Medulla oblongata (tissue), 1 donor: ENCODE measurements around the gene SYNGAP1.
"Not testable (repeated sequence)": the region's sequence is repeated elsewhere in the genome, so short reads cannot be mapped to it uniquely, and the experiment has no call there.

Experiments used
- DNase-seq: peaks from one replicate; pipeline ENCODE4 v3.0.0-alpha.2; 2015; ENCODE audit errors: extremely low spot score

The SYNGAP1 gene

DNA sequence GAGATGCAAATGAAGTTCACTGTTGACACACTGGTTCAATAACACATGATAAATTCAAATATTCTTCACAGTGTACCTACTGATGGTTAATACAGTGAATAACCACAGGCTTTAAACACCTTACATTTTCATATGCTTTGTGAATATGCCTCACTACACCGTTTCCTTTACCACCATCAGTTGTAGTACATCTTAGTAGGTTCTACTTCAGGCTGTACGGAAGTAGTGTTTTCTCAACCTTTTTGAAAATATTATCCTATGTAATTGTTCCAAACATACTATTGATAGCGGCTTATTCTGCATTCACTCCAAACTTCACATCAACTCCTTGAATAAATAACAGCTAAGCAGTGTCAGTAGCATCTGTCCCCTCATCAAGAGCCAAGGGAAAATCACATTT is 49.8 kb downstream of the SYNGAP1 start:
- DNase-seq = no peak

DNA sequence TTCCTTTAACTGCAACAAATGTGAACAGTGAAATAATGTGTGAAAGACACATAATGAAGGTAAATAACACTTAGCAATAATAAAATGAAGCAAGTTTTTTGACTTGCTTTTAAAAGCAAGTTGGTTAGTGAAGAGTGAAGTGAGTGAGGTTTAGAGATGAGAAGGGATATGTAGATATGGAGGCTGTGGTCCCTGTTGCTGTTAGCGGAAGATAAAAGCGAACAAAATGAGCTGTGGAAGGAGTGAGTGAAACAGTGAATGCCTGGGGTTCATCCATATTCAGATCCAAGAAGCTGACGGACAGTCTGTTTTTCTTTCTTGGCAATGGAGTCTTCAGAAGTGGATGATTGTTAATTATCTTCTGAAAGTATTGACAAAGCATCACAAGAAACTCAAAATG is 58.0 kb downstream of the SYNGAP1 start:
- DNase-seq = no peak

DNA sequence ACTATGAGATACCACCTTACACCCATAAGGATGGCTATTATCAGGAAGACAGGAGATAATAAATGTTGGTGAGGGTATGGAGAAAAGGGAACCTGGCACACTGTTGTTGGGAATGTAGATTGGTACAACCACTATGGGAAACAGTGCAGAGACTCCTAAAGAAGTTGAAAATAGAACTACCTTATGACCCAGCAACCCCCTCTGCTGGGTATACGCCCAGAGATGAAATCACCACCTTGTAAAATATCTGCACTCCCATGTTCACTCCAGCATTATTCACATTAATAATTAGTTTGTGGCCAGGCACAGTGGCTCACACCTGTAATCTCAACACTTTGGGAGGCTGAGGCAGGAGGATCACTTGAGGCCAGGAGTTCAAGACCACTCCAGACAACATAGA is 61.3 kb downstream of the SYNGAP1 start:
- no peak for DNase-seq

DNA sequence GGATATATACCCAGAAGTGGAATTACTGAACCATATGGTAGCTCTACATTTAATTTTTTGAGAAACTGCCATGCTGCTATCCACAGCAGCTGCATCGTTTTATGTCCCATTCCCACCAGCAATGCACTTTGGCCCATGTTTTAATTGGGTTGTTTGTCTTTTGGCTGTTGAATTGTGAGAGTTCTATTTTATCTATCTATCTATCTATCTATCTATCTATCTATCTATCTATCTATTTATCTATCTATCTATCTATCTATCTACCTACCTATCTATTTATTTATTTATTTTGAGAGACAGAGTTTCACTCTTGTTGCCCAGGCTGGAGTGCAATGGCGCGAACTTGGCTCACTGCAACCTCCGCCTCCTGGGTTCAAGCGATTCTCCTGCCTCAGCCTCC is 62.8 kb downstream of the SYNGAP1 start:
- not testable (repeated sequence) for DNase-seq

DNA sequence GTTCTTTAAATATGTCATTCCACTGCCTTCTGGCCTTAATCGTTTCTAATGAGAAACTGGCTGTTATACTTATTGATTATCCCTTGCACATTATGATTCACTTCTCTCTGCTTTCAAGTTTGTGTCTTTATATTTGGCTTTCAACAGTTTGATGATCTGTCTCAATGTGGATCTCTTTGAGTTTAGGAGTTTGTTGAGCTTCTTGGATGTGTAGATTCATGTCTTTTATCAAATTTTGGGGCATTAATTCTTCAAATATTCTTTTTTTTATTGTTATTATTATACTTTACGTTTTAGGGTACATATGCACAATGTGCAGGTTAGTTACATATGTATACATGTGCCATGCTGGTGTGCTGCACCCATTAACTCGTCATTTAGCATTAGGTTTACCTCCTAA is 63.8 kb downstream of the SYNGAP1 start:
- DNase-seq = no peak

DNA sequence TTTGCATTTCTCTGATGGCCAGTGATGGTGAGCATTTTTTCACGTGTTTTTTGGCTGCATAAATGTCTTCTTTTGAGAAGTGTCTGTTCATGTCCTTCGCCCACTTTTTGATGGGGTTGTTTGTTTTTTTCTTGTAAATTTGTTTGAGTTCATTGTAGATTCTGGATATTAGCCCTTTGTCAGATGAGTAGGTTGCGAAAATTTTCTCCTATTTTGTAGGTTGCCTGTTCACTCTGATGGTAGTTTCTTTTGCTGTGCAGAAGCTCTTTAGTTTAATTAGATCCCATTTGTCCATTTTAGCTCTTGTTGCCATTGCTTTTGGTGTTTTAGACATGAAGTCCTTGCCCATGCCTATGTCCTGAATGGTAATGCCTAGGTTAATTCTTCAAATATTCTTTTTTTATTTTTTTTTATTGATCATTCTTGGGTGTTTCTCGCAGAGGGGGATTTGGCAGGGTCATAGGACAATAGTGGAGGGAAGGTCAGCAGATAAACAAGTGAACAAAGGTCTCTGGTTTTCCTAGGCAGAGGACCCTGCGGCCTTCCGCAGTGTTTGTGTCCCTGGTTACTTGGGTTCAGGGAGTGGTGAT is 64.9 kb downstream of the SYNGAP1 start:
- DNase-seq = not testable (repeated sequence)

DNA sequence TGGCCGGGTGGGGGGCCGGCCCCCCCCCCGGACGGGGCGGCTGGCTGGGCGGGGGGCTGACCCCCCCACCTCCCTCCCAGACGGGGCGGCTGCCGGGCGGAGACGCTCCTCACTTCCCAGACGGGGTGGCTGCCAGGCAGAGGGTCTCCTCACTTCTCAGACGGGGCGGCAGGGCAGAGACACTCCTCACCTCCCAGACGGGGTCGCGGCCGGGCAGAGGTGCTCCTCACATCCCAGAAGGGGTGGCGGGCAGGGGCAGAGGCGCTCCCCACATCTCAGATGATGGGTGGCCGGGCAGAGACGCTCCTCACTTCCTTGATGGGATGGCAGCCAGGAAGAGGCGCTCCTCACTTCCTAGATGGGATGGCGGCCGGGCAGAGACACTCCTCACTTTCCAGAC is 65.8 kb downstream of the SYNGAP1 start:
- not testable (repeated sequence) for DNase-seq

DNA sequence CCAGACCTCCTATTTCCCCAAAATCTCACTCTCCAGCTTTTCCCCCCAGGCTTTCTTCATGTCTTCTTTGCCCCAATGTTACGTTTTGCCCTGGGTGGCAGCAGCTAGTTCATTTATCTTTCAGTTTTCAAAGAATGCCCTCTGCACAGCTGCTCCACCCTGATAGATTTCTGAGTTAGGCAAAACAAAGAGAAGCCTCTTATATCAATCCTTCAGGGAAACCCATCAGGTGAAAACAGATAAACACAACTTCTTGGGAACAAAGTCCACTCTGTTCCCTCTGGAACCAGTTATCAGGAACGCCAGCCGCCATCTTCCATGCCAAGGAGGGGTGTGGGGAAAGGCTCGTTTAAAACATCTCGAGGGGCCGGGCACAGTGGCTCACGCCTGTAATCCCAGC is 68.5 kb downstream of the SYNGAP1 start:
- DNase-seq = no peak

DNA sequence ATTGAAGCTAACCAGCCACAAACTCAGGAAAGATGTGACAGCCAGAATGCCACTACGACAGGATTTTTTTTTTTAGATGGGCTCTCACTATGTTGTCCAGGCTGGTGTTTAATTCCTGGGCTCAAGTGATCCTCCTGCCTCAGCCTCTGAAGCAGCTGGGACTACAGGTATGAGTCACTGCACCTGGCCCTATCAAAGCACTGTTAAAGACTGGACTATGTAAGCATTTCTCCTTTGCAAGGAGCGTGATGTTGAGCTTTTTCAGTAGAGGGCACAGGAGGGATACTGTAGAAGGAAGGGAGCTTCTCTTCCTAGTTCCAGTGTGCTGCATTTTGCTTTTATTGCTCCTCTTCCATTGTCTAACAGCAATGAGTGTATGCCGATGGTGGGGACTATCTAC is 70.3 kb downstream of the SYNGAP1 start:
- DNase-seq = no peak

DNA sequence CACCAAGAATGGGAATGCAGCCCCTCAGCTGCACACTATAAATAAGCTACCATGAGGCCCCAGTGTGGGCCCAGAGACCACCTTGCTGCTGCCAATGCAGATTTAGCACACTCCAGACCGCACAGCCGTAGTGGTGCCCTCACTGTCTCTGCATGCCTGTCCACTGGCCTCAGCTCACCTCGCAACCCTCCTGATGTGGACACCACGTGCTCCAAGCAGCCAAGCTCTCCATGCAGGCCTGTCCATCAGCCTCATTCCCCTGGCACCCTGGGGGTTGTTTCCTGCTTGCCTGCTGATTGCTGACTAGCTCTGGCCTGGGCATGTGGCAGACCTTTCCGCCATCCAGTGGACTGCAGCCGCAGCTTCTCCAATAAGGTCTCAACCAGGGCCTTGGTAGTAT is 70.8 kb downstream of the SYNGAP1 start:
- no peak for DNase-seq

DNA sequence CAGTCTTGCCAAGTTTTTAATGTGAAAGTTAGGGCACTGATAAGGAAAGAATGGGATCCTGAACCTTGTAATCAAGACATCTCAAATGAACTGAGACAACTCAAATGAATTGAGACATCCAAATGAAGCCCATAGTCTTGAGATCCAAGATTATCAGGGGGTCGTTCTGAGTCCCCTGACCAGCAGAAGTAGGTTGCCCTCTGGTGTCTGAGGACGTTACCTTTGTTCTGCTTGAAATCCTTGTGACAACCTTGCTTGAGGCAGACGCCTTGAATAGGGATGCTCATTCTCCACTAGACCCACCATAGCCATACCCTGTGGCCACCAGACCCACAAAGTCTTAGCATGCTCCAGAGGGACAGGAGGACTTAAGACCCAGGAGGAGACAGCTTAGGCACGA is 72.2 kb downstream of the SYNGAP1 start:
- DNase-seq = no peak

DNA sequence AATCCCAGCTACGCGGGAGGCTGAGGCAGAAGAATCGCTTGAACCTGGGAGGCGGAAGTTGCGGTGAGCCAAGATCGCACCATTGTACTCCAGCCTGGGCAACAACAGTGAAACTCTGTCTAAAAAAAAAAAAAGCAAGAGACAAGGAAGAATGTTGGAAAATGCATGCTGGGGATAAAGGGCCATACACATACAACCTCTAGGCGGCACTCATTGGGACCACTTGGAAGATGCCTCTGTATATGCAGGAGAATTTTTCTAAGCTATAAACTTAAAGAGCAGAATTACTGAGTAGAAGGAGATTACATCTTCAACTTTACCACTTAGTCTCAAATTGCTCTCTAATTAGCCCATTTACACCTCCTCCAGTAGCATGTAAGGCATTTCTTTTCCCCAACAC is 77.3 kb downstream of the SYNGAP1 start:
- no peak for DNase-seq

DNA sequence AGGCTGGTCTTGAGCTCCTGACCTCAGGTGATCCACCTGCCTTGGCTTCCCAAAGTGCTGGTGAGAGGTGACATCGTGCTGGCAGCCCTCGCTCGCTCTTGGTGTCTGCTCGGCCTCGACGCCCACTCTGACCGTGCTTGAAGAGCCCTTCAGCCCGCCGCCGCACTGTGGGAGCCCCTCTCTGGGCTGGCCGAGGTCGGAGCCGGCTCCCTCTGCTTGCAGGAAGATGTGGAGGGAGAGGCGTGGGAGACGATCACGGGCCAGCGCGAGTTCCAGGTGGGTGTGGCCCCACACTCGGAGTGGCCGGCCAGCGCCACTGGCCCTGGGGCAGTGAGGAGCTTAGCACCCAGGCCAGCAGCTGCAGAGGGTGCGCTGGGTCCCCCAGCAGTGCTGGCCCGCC is 82.6 kb downstream of the SYNGAP1 start:
- no peak for DNase-seq

DNA sequence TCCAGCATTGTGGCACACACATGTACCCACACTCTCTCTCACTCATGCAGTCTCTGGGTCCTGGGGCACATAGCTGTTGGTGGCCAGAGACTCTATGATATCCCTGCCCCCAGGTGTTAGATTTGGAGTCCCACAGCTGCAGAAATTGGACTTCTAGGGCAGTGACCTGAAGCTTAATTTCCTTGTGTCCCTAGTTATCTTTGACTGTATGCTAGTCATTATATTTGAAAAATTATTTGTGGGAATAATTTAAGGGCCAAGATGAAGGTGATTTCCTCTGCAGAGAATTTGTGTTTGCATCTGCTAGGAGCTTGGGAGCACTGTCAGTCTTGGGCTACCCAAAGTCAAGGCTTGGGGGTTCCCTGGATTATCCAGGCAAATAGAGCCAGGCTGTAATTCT is 84.6 kb downstream of the SYNGAP1 start:
- DNase-seq = no peak
